ENCODE results near the gene CEP350. TPM values are rescaled to one million over a fixed set of nuclear protein-coding genes. Genes with fewer than 3 reads are reported as not detected.

Gene CEP350
- total RNA-seq, 1 donor from 2014 or later = 48.7 TPM

- Mint-ChIP-seq H3K4me1 (ENCODE audit: low read depth) (peaks cover 2% of the 10 kb centered on the region), H3K27ac (no peak overlapping the region), H3K9me3 (ENCODE audit: low read depth) (peaks cover 2% of the 10 kb centered on the region), H3K27me3 (no peaks in the 10 kb centered on the region), H3K4me3 (ENCODE audit: low read depth) (no peak overlapping the region), H3K36me3 (ENCODE audit: insufficient read depth) (peaks cover 10% of the 10 kb centered on the region)
- TF ChIP-seq CTCF (IDR thresholded peaks at IDR 0.05; ENCODE audit: unreplicated experiment) = no peak
- no peak for DNase-seq (ENCODE audit: low spot score, unreplicated experiment)
Measured at GRCh38 chr1:180117764-180118116, 163.1 kb downstream of the CEP350 start.

GRCh38 chr1:180119837-180120236, 165.2 kb downstream of the CEP350 start:
- Mint-ChIP-seq H3K27ac (no peak overlapping the region), H3K4me3 (ENCODE audit: low read depth) (no peak overlapping the region), H3K4me1 (ENCODE audit: low read depth) (peaks cover 2% of the 10 kb centered on the region), H3K9me3 (ENCODE audit: low read depth) (peaks cover 6% of the 10 kb centered on the region), H3K36me3 (ENCODE audit: insufficient read depth) (peaks cover 8% of the 10 kb centered on the region), H3K27me3 (peaks cover 3% of the 10 kb centered on the region)
- TF ChIP-seq CTCF (IDR thresholded peaks at IDR 0.05; ENCODE audit: unreplicated experiment) = no peak
- DNase-seq (ENCODE audit: low spot score, unreplicated experiment) = no peak

- no peaks in the 10 kb centered on the region for H3K36me3 Mint-ChIP-seq (ENCODE audit: insufficient read depth)
- no peak overlapping the region for H3K4me3 Mint-ChIP-seq (ENCODE audit: low read depth)
- no peak overlapping the region for H3K27ac Mint-ChIP-seq
- H3K4me1 Mint-ChIP-seq (ENCODE audit: low read depth) = peaks cover 8% of the 10 kb centered on the region
- no peak for DNase-seq (ENCODE audit: low spot score, unreplicated experiment)
- peaks cover 3% of the 10 kb centered on the region for H3K9me3 Mint-ChIP-seq (ENCODE audit: low read depth)
- H3K27me3 Mint-ChIP-seq = peaks cover 3% of the 10 kb centered on the region
- no peak for TF ChIP-seq CTCF (IDR thresholded peaks at IDR 0.05; ENCODE audit: unreplicated experiment)
Measured at GRCh38 chr1:180123463-180123936, 168.9 kb downstream of the CEP350 start.

GRCh38 chr1:180130651-180131050, 176.0 kb downstream of the CEP350 start:
- Mint-ChIP-seq H3K27ac (no peak overlapping the region), H3K36me3 (ENCODE audit: insufficient read depth) (no peaks in the 10 kb centered on the region), H3K4me3 (ENCODE audit: low read depth) (no peak overlapping the region), H3K4me1 (ENCODE audit: low read depth) (peaks cover 8% of the 10 kb centered on the region), H3K9me3 (ENCODE audit: low read depth) (peaks cover 8% of the 10 kb centered on the region), H3K27me3 (peaks cover 13% of the 10 kb centered on the region)
- no peak for DNase-seq (ENCODE audit: low spot score, unreplicated experiment)
- no peak for TF ChIP-seq CTCF (IDR thresholded peaks at IDR 0.05; ENCODE audit: unreplicated experiment)

GRCh38 chr1:180131510-180131909, 176.9 kb downstream of the CEP350 start:
- no peak for DNase-seq (ENCODE audit: low spot score, unreplicated experiment)
- Mint-ChIP-seq H3K36me3 (ENCODE audit: insufficient read depth) (no peaks in the 10 kb centered on the region), H3K27me3 (peaks cover 13% of the 10 kb centered on the region), H3K9me3 (ENCODE audit: low read depth) (peaks cover 8% of the 10 kb centered on the region), H3K27ac (peak overlapping the region; percentile 42), H3K4me1 (ENCODE audit: low read depth) (peaks cover 5% of the 10 kb centered on the region), H3K4me3 (ENCODE audit: low read depth) (no peak overlapping the region)
- TF ChIP-seq CTCF (IDR thresholded peaks at IDR 0.05; ENCODE audit: unreplicated experiment) = no peak

Measured in progenitor cell of endocrine pancreas (in vitro differentiated cells).